HepG2 (cell line): ENCODE measurements around the gene PLEKHG7. TPM values are rescaled to one million over a fixed set of nuclear protein-coding genes. Genes with fewer than 3 reads are reported as not detected.

ENCODE experiments used
- FOXK2 ChIP-seq: fragments of 450-650 bp; IDR thresholded peaks from 2 replicates; pipeline ENCODE4 v1.6.1; 2016
- IRF2 ChIP-seq: IDR thresholded peaks from 2 replicates; pipeline ENCODE4 v1.6.1; 2018; ENCODE audit warnings: missing genetic modification reagents, missing compliant biosample characterization
- JUND ChIP-seq: sonication (generic); formaldehyde crosslinking; IDR thresholded peaks from 2 replicates; pipeline ENCODE4 v1.8.0; 2022; ENCODE audit warnings: mild to moderate bottlenecking, missing genetic modification reagents
- MAFK ChIP-seq, 2 experiments: IDR thresholded peaks in 1 of 2; conservative IDR thresholded peaks in 1 of 2; 2 replicates each; pipeline ENCODE4 v1.6.1; 2011; ENCODE audit warnings: improper control_type of control experiment in 2 of 2, low read length in 2 of 2
- MIER2 ChIP-seq: IDR thresholded peaks from 2 replicates; pipeline ENCODE4 v1.6.1; 2016; ENCODE audit warnings: missing biosample characterization, missing genetic modification reagents
- MNT ChIP-seq: fragments of 450-650 bp; IDR thresholded peaks from 2 replicates; pipeline ENCODE4 v1.6.1; 2016
- MXI1 ChIP-seq: IDR thresholded peaks from 3 replicates; pipeline ENCODE4 v1.6.1; 2012; ENCODE audit warnings: low read depth, low read length, inconsistent platforms, borderline replicate concordance
- POGZ ChIP-seq: sonication (generic); formaldehyde crosslinking; IDR thresholded peaks from 2 replicates; pipeline ENCODE4 v1.4.0; 2020; ENCODE audit warnings: mild to moderate bottlenecking, missing genetic modification reagents
- RARA ChIP-seq: IDR thresholded peaks from 2 replicates; pipeline ENCODE4 v1.6.1; 2016; ENCODE audit warnings: missing genetic modification reagents, missing compliant biosample characterization
- UBTF ChIP-seq: sonication (generic); formaldehyde crosslinking; IDR thresholded peaks from 2 replicates; pipeline ENCODE4 v1.4.0; 2020; ENCODE audit warnings: mild to moderate bottlenecking, missing genetic modification reagents
- ZBTB40 ChIP-seq, 2 experiments: fragments of 450-650 bp in 1 of 2; sonication (generic) in 1 of 2; formaldehyde crosslinking in 1 of 2; IDR thresholded peaks; 2 replicates each; pipeline versions ENCODE4 v1.6.1 to v1.8.0; 2016 to 2022; ENCODE audit warnings: antibody characterized with exemption in 1 of 2, mild to moderate bottlenecking in 1 of 2, missing genetic modification reagents in 1 of 2
- ZNF12 ChIP-seq: sonication (generic); formaldehyde crosslinking; IDR thresholded peaks from 2 replicates; pipeline ENCODE4 v1.5.0; 2020; ENCODE audit warnings: missing genetic modification reagents
- ZNF18 ChIP-seq: sonication (generic); formaldehyde crosslinking; IDR thresholded peaks from 2 replicates; pipeline ENCODE4 v1.8.0; 2022; ENCODE audit warnings: mild to moderate bottlenecking, missing genetic modification reagents; ENCODE audit not compliant: insufficient replicate concordance
- ZNF543 ChIP-seq: sonication (generic); formaldehyde crosslinking; IDR thresholded peaks from 2 replicates; pipeline ENCODE4 v1.4.0; 2020; ENCODE audit warnings: mild to moderate bottlenecking, missing genetic modification reagents
- polyA plus RNA-seq, 8 experiments: library from polyadenylated mRNA; depleted of rRNA in 3 of 8; stranded (reverse) in 7 of 8; unstranded in 1 of 8; fragments of >200 nt; fragmentation: Illumina TruSeq in 4 of 8; extraction: Trizol in 4 of 8; gene quantifications; 2 replicates each; pipeline versions ENCODE4 v1.2.1 to v1.2.3, GENCODE V29; 2011 to 2016; ENCODE audit warnings: low read depth in 4 of 8, missing spikeins in 1 of 8, mixed read lengths in 1 of 8; ENCODE audit not compliant: insufficient read depth in 1 of 8
- total RNA-seq, 5 experiments: library from RNA; depleted of rRNA; stranded (reverse); fragments of >200 nt; fragmentation: Illumina TruSeq; extraction: Trizol; gene quantifications; 2 replicates each; pipeline ENCODE4 v1.2.3, GENCODE V29; 2016; ENCODE audit warnings: low read depth in 1 of 5

The PLEKHG7 gene
- total and polyA plus RNA-seq, 2 of the 13 experiments (the other 11 are each of a cell fraction or from before 2014, with no cell fraction given), result not detected

- no peak for TF ChIP-seq ZBTB40 (IDR thresholded peaks at IDR 0.05)
- TF ChIP-seq ZBTB40 (CRISPR knock-in tag; IDR thresholded peaks at IDR 0.05), result no peak
- peak; percentile 90 to 95 for TF ChIP-seq MAFK (conservative IDR thresholded peaks at IDR 0.05 in 1 of 2, IDR thresholded peaks at IDR 0.05 in 1 of 2; ENCODE audit: low read length in 2 of 2)
- peak; percentile 48; the same call in 1 of the 2 replicates for TF ChIP-seq IRF2 (CRISPR knock-in tag)
- no peak for TF ChIP-seq RARA (CRISPR knock-in tag)
- 0 out of 2 replicates have a peak, but pooled peaks have one; percentile 21 for TF ChIP-seq POGZ
- TF ChIP-seq ZNF543 (CRISPR knock-in tag), result no peak
- TF ChIP-seq UBTF (CRISPR knock-in tag), result no peak
- no peak for TF ChIP-seq JUND (CRISPR knock-in tag)
- TF ChIP-seq FOXK2, result peak; percentile 13; the same call in 1 of the 2 replicates
- peak; percentile 99 for TF ChIP-seq MXI1
- TF ChIP-seq MNT, result peak; percentile 79
- 0 out of 2 replicates have a peak, but pooled peaks have one; percentile 25 for TF ChIP-seq MIER2 (CRISPR knock-in tag)
- TF ChIP-seq ZNF12, result no peak
- TF ChIP-seq ZNF18 (CRISPR knock-in tag), result no peak
Observed at GRCh38 chr12:92784797-92785562, 82.2 kb downstream of the PLEKHG7 start (continued).
